Hepatocyte (in vitro differentiated cells): ENCODE data around the gene MINK1. TPM values are rescaled to one million over a fixed set of nuclear protein-coding genes. Genes with fewer than 3 reads are reported as not detected.

ENCODE experiments used
- DNase-seq: peaks from one replicate; pipeline ENCODE4 v3.0.0-alpha.2; 2016; ENCODE audit warnings: low spot score
- H2AFZ ChIP-seq: fragments of 200-600 bp; sonication (generic); 2 replicates; pipeline ENCODE4 v1.6.0; 2016; ENCODE audit warnings: antibody characterized with exemption, mild to moderate bottlenecking
- H3K27ac ChIP-seq: fragments of 200-600 bp; sonication (generic); 2 replicates; pipeline ENCODE4 v1.5.1; 2016; ENCODE audit warnings: mild to moderate bottlenecking
- H3K27me3 ChIP-seq: fragments of 200-600 bp; sonication (generic); 2 replicates; pipeline ENCODE4 v1.6.1; 2016
- H3K36me3 ChIP-seq: fragments of 200-600 bp; sonication (generic); replicated peaks from 2 replicates; pipeline ENCODE4 v1.5.1; 2016; ENCODE audit warnings: low read depth; ENCODE audit not compliant: insufficient read depth
- H3K4me1 ChIP-seq: fragments of 200-600 bp; sonication (generic); 2 replicates; pipeline ENCODE4 v1.5.1; 2016; ENCODE audit warnings: mild to moderate bottlenecking, moderate library complexity; ENCODE audit not compliant: insufficient read depth
- H3K4me2 ChIP-seq: fragments of 200-600 bp; sonication (generic); 2 replicates; pipeline ENCODE4 v1.6.0; 2016
- H3K4me3 ChIP-seq: fragments of 200-600 bp; sonication (generic); 2 replicates; pipeline ENCODE4 v1.5.1; 2016; ENCODE audit warnings: mild to moderate bottlenecking
- H3K79me2 ChIP-seq: fragments of 200-600 bp; sonication (generic); 2 replicates; pipeline ENCODE4 v1.6.0; 2017; ENCODE audit warnings: mild to moderate bottlenecking
- H3K9me2 ChIP-seq: fragments of 200-600 bp; sonication (generic); replicated peaks from 2 replicates; pipeline ENCODE4 v1.6.0; 2017; ENCODE audit warnings: mild to moderate bottlenecking; ENCODE audit not compliant: insufficient read depth
- H3K9me3 ChIP-seq: fragments of 200-600 bp; sonication (generic); 2 replicates; pipeline ENCODE4 v1.5.1; 2016; ENCODE audit warnings: low read depth, mild to moderate bottlenecking
- H4K20me1 ChIP-seq: fragments of 200-600 bp; sonication (generic); 2 replicates; pipeline ENCODE4 v1.6.0; 2016; ENCODE audit warnings: mild to moderate bottlenecking; ENCODE audit not compliant: insufficient read depth, poor library complexity, severe bottlenecking
- CTCF ChIP-seq: fragments of 200-600 bp; sonication (generic); IDR thresholded peaks from 2 replicates; pipeline ENCODE4 v1.5.1; 2016; ENCODE audit warnings: antibody characterized with exemption, mild to moderate bottlenecking; ENCODE audit not compliant: poor library complexity
- EZH2 ChIP-seq: fragments of 200-600 bp; sonication (generic); IDR thresholded peaks from 2 replicates; pipeline ENCODE4 v1.6.1; 2016; ENCODE audit warnings: antibody characterized with exemption, mild to moderate bottlenecking, borderline replicate concordance
- EZH2phosphoT487 ChIP-seq: fragments of 200-600 bp; sonication (generic); IDR thresholded peaks from one replicate; pipeline ENCODE4 v1.6.1; 2018; ENCODE audit warnings: antibody characterized with exemption, mild to moderate bottlenecking, low read depth, moderate library complexity; ENCODE audit not compliant: unreplicated experiment, severe bottlenecking
- WGBS: methylation state at CpG from one replicate; pipeline ENCODE4 v1.1.6; 2016; ENCODE audit warnings: low lambda C conversion rate; ENCODE audit errors: missing lambda C conversion rate; 5-methylcytosine and 5-hydroxymethylcytosine counted together
- polyA plus RNA-seq: library from polyadenylated mRNA; unstranded; fragments of >200 nt; fragmentation: Nextera tagmentation; extraction: Ambion mirVana; gene quantifications from 2 replicates; pipeline ENCODE4 v1.2.1, GENCODE V29; 2016
- total RNA-seq: library from RNA; depleted of rRNA; stranded (reverse); fragments of >200 nt; gene quantifications from 2 replicates; pipeline ENCODE4 v1.2.3, GENCODE V29; 2014

Gene MINK1
- total and polyA plus RNA-seq, 2 experiments from 2014 or later, result 39.7 to 45.3 TPM

GRCh38 chr17:4858068-4858881 is 25.1 kb downstream of the MINK1 start:
- no peak for DNase-seq
- Histone ChIP-seq H3K27ac (peak overlapping the region; percentile 48), H2AFZ (no peak overlapping the region), H3K4me2 (peak overlapping the region; percentile 32), H3K9me3 (no peaks in the 10 kb centered on the region), H3K36me3 (no peaks in the 10 kb centered on the region), H3K79me2 (peaks cover 62% of the 10 kb centered on the region), H4K20me1 (no peaks in the 10 kb centered on the region), H3K9me2 (no peaks in the 10 kb centered on the region), H3K27me3 (no peaks in the 10 kb centered on the region), H3K4me3 (no peak overlapping the region), H3K4me1 (peaks cover 23% of the 10 kb centered on the region)
- no peak for TF ChIP-seq CTCF
- no peak for TF ChIP-seq EZH2phosphoT487
- TF ChIP-seq EZH2, result no peak
- WGBS, result 43% methylated on average over 7 of the region's 7 CpGs

GRCh38 chr17:4858882-4859260 is 25.7 kb downstream of the MINK1 start:
- peaks cover 60% of the 10 kb centered on the region for H3K79me2 ChIP-seq
- 35% methylated on average over 5 of the region's 5 CpGs for WGBS
- H3K36me3 ChIP-seq, result no peaks in the 10 kb centered on the region
- no peak for DNase-seq
- H2AFZ ChIP-seq, result no peak overlapping the region
- H3K4me2 ChIP-seq, result peak overlapping the region; percentile 32
- no peak overlapping the region for H3K4me3 ChIP-seq
- H3K9me2 ChIP-seq, result no peaks in the 10 kb centered on the region
- no peaks in the 10 kb centered on the region for H4K20me1 ChIP-seq
- no peaks in the 10 kb centered on the region for H3K9me3 ChIP-seq
- TF ChIP-seq EZH2phosphoT487 (no peak), EZH2 (no peak)
- no peaks in the 10 kb centered on the region for H3K27me3 ChIP-seq
- H3K27ac ChIP-seq, result peak overlapping the region; percentile 48
- peaks cover 17% of the 10 kb centered on the region for H3K4me1 ChIP-seq

DNA sequence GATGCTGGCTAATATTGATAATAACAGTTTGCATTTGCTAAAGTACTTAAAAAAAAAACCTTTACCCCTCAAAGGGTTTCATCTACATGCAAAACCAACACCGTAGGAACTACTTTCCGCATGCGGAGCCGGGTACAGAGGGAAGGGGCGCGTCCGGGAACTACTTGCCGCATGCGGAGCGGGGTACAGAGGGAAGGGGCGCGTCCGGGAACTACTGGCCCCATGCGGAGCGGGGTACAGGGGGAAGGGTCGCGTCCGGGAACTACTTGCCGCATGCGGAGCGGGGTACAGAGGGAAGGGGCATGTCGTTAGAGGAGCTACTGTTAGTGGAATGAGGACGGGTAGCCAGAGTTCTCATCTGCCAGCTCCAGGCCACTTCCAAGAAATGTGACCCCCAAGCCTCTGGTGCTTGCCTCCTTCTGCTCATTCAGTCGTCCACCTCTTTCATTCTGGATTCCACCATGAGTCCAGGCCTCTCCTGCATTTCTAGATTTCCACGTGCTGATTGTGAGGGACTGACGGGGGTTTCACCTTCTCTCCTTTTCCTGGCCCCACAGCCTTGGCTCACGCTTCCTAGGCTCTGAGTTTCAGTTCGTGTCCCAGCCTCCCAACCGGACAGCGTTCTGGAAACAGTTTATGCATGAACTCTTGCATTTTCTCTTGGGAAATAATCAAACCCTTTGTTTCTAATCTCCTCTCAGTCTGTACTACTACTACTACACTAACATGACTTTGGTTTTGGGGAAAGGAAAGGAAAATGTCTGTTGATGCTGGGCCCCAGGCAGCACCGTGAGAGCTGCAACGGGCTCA is 26.9 kb downstream of the MINK1 start:
- TF ChIP-seq EZH2 (no peak), CTCF (no peak)
- H3K27me3 ChIP-seq, result no peaks in the 10 kb centered on the region
- no peaks in the 10 kb centered on the region for H3K36me3 ChIP-seq
- no peak overlapping the region for H3K27ac ChIP-seq
- no peak overlapping the region for H3K4me3 ChIP-seq
- H3K79me2 ChIP-seq, result peaks cover 60% of the 10 kb centered on the region
- no peaks in the 10 kb centered on the region for H3K9me2 ChIP-seq
- 87% methylated on average over 32 of the region's 32 CpGs for WGBS
- DNase-seq, result no peak
- H3K9me3 ChIP-seq, result no peaks in the 10 kb centered on the region
- peaks cover 13% of the 10 kb centered on the region for H3K4me1 ChIP-seq
- H2AFZ ChIP-seq, result no peak overlapping the region
- H4K20me1 ChIP-seq, result no peaks in the 10 kb centered on the region
- no peak overlapping the region for H3K4me2 ChIP-seq

- Histone ChIP-seq H3K36me3 (no peaks in the 10 kb centered on the region), H3K27me3 (no peaks in the 10 kb centered on the region), H3K4me2 (no peak overlapping the region), H2AFZ (no peak overlapping the region), H3K4me3 (no peak overlapping the region), H4K20me1 (no peaks in the 10 kb centered on the region), H3K4me1 (peaks cover 13% of the 10 kb centered on the region), H3K9me3 (no peaks in the 10 kb centered on the region), H3K27ac (no peak overlapping the region), H3K79me2 (peaks cover 60% of the 10 kb centered on the region), H3K9me2 (no peaks in the 10 kb centered on the region)
- no peak for DNase-seq
- TF ChIP-seq EZH2phosphoT487 (no peak), EZH2 (no peak), CTCF (no peak)
- WGBS, result 88% methylated on average over 9 of the region's 9 CpGs
These were observed 27.5 kb downstream of the MINK1 start for GRCh38 chr17:4860651-4861050.
